CD4-positive, CD25-positive, alpha-beta regulatory T cell (primary cell): ENCODE results near the gene TUBB4B. TPM values are rescaled to one million over a fixed set of nuclear protein-coding genes. Genes with fewer than 3 reads are reported as not detected.

ENCODE experiments used
- ATAC-seq, 2 donors: fragments of 150-1000 bp; cut with Tn5 transposase; one replicate each; pipeline ENCODE4 v1.10.0; 2021; ENCODE audit warnings: low read depth in 2 of 2, moderate number of reproducible peaks in 2 of 2, moderate library complexity in 1 of 2
- DNase-seq, 3 donors: peaks; one replicate each; pipeline versions ENCODE4 v3.0.0 to v3.0.0-alpha.2; 2012 to 2022; ENCODE audit warnings: mixed read lengths in 1 of 3
- H3K27ac ChIP-seq: one replicate; pipeline ENCODE4 v1.7.0; 2013; ENCODE audit warnings: mild to moderate bottlenecking, low read length; ENCODE audit not compliant: insufficient read depth, poor library complexity, severe bottlenecking
- H3K27me3 ChIP-seq: one replicate; pipeline ENCODE4 v1.7.0; 2013; ENCODE audit warnings: low read length; ENCODE audit not compliant: control insufficient read depth, insufficient read depth
- H3K36me3 ChIP-seq: one replicate; pipeline ENCODE4 v1.7.0; 2013; ENCODE audit warnings: mild to moderate bottlenecking, low read length, moderate library complexity; ENCODE audit not compliant: control insufficient read depth, insufficient read depth
- H3K4me1 ChIP-seq: 2 replicates; pipeline ENCODE4 v1.7.0; 2013; ENCODE audit warnings: mild to moderate bottlenecking, low read length; ENCODE audit not compliant: insufficient read depth, control insufficient read depth, poor library complexity, severe bottlenecking
- H3K4me3 ChIP-seq: one replicate; pipeline ENCODE4 v1.7.0; 2013; ENCODE audit warnings: low read depth, mild to moderate bottlenecking, low read length, moderate library complexity
- H3K9me3 ChIP-seq, 2 experiments: 1 replicate in 1 of 2; 2 replicates in 1 of 2; pipeline ENCODE4 v1.7.0; 2013; ENCODE audit warnings: low read length in 2 of 2, mild to moderate bottlenecking in 1 of 2, moderate library complexity in 1 of 2; ENCODE audit not compliant: control insufficient read depth in 2 of 2
- H3K27ac Mint-ChIP-seq, 3 donors: one replicate each; pipeline ENCODE4 v1.8.0; 2020 to 2022; ENCODE audit warnings: mild to moderate bottlenecking in 3 of 3, mixed read lengths in 3 of 3, moderate library complexity in 2 of 3
- H3K27me3 Mint-ChIP-seq: one replicate; pipeline ENCODE4 v1.8.0; 2022; ENCODE audit warnings: mild to moderate bottlenecking, mixed read lengths
- H3K36me3 Mint-ChIP-seq: one replicate; pipeline ENCODE4 v1.8.0; 2020; ENCODE audit warnings: mixed read lengths
- H3K4me1 Mint-ChIP-seq, 4 donors: one replicate each; pipeline ENCODE4 v1.8.0; 2020 to 2022; ENCODE audit warnings: mixed read lengths in 4 of 4, mild to moderate bottlenecking in 1 of 4
- H3K4me3 Mint-ChIP-seq, 4 donors: one replicate each; pipeline ENCODE4 v1.8.0; 2020 to 2022; ENCODE audit warnings: mild to moderate bottlenecking in 4 of 4, mixed read lengths in 4 of 4, moderate library complexity in 3 of 4
- H3K9me3 Mint-ChIP-seq, 7 donors: one replicate each; pipeline ENCODE4 v1.8.0; 2020 to 2022; ENCODE audit warnings: mixed read lengths in 7 of 7, mild to moderate bottlenecking in 3 of 7, moderate library complexity in 2 of 7
- polyA plus RNA-seq, 4 donors: library from polyadenylated mRNA; unstranded; fragments of 300-500 nt; fragmentation: Illumina TruSeq; gene quantifications; one replicate each; pipeline ENCODE4 v1.2.3, GENCODE V29; 2021
- total RNA-seq: library from RNA; stranded (reverse); gene quantifications from one replicate; pipeline ENCODE4 v1.2.3, GENCODE V29; 2022

Gene TUBB4B
- total and polyA plus RNA-seq, 5 donors from 2014 or later, result 56.7 to 100 (median 72.9) TPM

GRCh38 chr9:137273611-137274320 is 32.7 kb downstream of the TUBB4B start:
- ATAC-seq (no peak), DNase-seq (no peak)
- Histone ChIP-seq H3K27ac (no peak overlapping the region), H3K4me3 (no peak overlapping the region), H3K9me3 (no peaks in the 10 kb centered on the region), H3K4me1 (peaks cover 25% of the 10 kb centered on the region), H3K27me3 (no peaks in the 10 kb centered on the region), H3K36me3 (peaks cover 9% of the 10 kb centered on the region)
- no peak overlapping the region for H3K27ac Mint-ChIP-seq
- H3K9me3 Mint-ChIP-seq, result no peaks in the 10 kb centered on the region
- H3K4me3 Mint-ChIP-seq, result no peak overlapping the region
- peaks cover 10% of the 10 kb centered on the region for H3K36me3 Mint-ChIP-seq
- no peaks in the 10 kb centered on the region for H3K27me3 Mint-ChIP-seq
- peaks cover 0 to 27% (median 7%) of the 10 kb centered on the region in 4 donors for H3K4me1 Mint-ChIP-seq

DNA sequence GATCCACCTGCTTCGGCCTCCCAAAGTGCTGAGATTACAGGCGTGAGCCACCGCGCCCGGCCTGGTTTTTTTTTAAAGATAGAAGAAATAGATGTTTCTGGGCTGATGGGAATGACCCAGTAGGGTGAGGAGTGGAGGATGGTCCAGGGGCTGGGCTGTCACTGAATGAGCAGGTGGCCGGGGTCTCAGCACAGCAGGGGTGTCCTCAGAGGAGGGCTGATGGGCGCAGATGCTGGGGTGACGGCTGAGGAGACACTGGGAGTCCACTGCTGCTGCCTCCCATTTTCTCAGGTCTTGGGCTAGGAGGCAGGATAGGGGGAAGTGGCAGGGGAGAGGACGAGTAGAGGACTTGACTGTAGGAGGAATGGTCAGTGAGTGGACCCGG is 34.1 kb downstream of the TUBB4B start:
- Histone ChIP-seq H3K27me3 (no peaks in the 10 kb centered on the region), H3K9me3 (no peaks in the 10 kb centered on the region), H3K4me3 (no peak overlapping the region), H3K4me1 (peaks cover 29% of the 10 kb centered on the region), H3K27ac (no peak overlapping the region), H3K36me3 (peaks cover 3% of the 10 kb centered on the region)
- Mint-ChIP-seq H3K27me3 (no peaks in the 10 kb centered on the region), H3K4me3 (peak overlapping the region in 3 of 4 donors; percentile 15 to 50 (median 32)), H3K36me3 (no peaks in the 10 kb centered on the region), H3K4me1 (peaks cover 0 to 27% (median 5%) of the 10 kb centered on the region in 4 donors), H3K27ac (peak overlapping the region in 2 of 3 donors; percentile 32 to 83), H3K9me3 (no peaks in the 10 kb centered on the region)
- DNase-seq, result no peak
- no peak for ATAC-seq

DNA sequence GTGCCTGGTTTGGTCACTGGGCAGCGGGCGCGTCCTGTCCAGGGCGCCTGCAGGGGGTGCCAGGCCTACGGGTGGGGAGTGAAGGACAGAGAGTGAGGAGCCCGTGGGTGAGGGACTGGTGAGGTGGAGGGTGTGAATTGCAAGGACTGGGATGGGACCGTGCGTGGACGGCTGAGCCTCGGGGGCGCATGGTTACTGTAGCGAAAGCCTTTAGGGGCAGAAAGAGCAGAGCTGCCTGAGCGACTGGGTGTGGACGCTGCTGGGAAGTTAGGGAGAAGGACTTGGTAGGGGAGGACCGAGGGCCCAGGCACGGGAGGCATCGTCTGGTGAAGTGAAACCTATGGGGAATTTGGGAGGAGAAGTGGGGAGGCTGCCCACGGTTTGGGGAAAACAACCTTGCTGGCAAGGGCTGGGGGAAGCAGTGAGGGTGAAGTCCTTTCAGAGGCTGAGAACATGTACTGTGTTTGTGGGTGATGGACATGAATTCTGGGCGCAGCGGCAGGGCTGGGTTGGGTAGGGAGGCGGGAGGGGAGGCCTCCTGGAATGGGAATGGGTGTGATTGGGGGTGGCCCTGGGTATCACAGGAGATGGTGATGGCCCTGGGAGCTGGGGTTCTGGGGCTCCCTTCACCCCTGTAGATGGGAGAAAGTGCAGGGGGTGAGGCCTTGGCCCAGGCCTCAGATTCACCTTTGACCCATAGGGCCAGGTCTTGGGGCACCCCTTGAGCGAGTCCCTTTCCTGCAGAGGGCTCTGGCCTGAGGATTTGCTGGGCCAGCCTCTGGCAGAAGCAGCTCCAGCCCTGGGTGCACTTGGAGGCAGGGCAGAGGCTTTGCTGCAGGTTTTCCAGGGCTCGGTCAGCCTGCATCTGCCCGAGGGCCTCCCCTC is 34.7 kb downstream of the TUBB4B start:
- DNase-seq (no peak), ATAC-seq (no peak)

GRCh38 chr9:137276473-137277328 is 35.6 kb downstream of the TUBB4B start:
- no peak for ATAC-seq
- H3K9me3 ChIP-seq, result no peaks in the 10 kb centered on the region
- no peaks in the 10 kb centered on the region for H3K27me3 ChIP-seq
- H3K36me3 ChIP-seq, result peaks cover 3% of the 10 kb centered on the region
- peaks cover 30% of the 10 kb centered on the region for H3K4me1 ChIP-seq
- Mint-ChIP-seq H3K27me3 (no peaks in the 10 kb centered on the region), H3K9me3 (no peaks in the 10 kb centered on the region), H3K36me3 (no peaks in the 10 kb centered on the region), H3K4me3 (peak overlapping the region; percentile 58 to 87 (median 84)), H3K27ac (peak overlapping the region; percentile 36 to 66 (median 62)), H3K4me1 (peaks cover 0 to 23% (median 3%) of the 10 kb centered on the region in 4 donors)
- H3K27ac ChIP-seq, result peak overlapping the region; percentile 60
- H3K4me3 ChIP-seq, result no peak overlapping the region
- no peak for DNase-seq

More for the DNA sequence above, 34.7 kb downstream of the TUBB4B start:
- no peaks in the 10 kb centered on the region for H3K36me3 Mint-ChIP-seq
- no peak overlapping the region for H3K4me3 ChIP-seq
- peaks cover 0 to 27% (median 5%) of the 10 kb centered on the region in 4 donors for H3K4me1 Mint-ChIP-seq
- H3K9me3 Mint-ChIP-seq, result no peaks in the 10 kb centered on the region
- peak overlapping the region in 2 of 3 donors; percentile 83 for H3K27ac Mint-ChIP-seq
- H3K27me3 ChIP-seq, result no peaks in the 10 kb centered on the region
- no peak overlapping the region for H3K27ac ChIP-seq
- peak overlapping the region in 3 of 4 donors; percentile 15 to 50 (median 48) for H3K4me3 Mint-ChIP-seq
- peaks cover 3% of the 10 kb centered on the region for H3K36me3 ChIP-seq
- no peaks in the 10 kb centered on the region for H3K9me3 ChIP-seq
- peaks cover 34% of the 10 kb centered on the region for H3K4me1 ChIP-seq
- H3K27me3 Mint-ChIP-seq, result no peaks in the 10 kb centered on the region

DNA sequence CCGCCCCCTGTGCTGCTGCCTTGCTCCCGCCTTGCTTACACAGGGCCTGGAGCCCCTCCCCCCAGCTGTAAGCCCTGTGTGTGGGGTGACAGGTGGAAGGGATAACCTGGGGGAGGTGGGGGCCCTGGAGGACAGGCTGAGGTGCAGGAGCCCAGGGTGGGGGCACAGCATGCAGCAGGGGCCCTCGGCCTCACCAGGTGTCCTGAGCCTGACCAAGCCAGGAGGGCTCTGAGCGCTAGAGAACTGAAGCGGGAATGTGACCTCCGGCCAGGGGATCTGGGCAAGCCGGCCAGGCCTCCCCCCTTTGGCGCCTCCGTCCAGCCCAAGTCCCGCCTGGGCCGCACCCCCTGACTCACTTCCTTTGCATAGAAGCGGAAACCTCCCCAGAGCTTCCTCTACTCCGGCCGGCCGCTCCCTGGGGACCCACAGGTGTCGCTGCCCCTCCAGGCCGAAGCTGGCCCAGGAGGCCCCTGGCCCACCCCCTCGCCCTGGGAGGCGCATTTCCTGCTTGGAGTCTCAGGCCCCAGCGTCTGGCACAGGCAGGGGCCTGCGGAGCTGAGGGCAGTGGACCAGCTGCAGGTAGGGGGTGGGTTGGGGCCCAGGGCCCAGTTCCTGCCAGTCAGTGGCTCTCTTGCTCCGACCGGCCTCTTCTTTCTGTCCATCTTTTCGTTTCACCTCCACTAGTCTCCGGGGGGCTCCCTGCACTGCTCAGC is 36.4 kb downstream of the TUBB4B start, which contains the start of gene TOR4A:
Gene TOR4A (plus strand): TSS at position 398 of the 713 bp plus-strand sequence. CDS start 964 bp downstream, outside the sequence.
- peak within 1 kb of the TSS; percentile 60 for H3K27ac ChIP-seq
- H3K9me3 Mint-ChIP-seq, result no peaks in the 10 kb centered on the region
- no peaks in the 10 kb centered on the region for H3K27me3 Mint-ChIP-seq
- no peaks in the 10 kb centered on the region for H3K9me3 ChIP-seq
- H3K27ac Mint-ChIP-seq, result peak within 1 kb of the TSS; percentile 36 to 96 (median 62)
- peak; percentile 40 to 67 for ATAC-seq
- peak within 1 kb of the TSS; percentile 82 to 93 (median 86) for H3K4me3 Mint-ChIP-seq
- no peaks in the 10 kb centered on the region for H3K36me3 Mint-ChIP-seq
- no peak within 1 kb of the TSS for H3K4me3 ChIP-seq
- H3K4me1 ChIP-seq, result peaks cover 29% of the 10 kb centered on the region
- H3K4me1 Mint-ChIP-seq, result peaks cover 0 to 25% (median 3%) of the 10 kb centered on the region in 4 donors
- H3K36me3 ChIP-seq, result peaks cover 3% of the 10 kb centered on the region
- peak in 1 of 3 donors; percentile 72 for DNase-seq
- H3K27me3 ChIP-seq, result no peaks in the 10 kb centered on the region

- no peak for ATAC-seq
- Mint-ChIP-seq H3K4me3 (peak overlapping the region; percentile 82 to 93 (median 86)), H3K27ac (peak overlapping the region in 2 of 3 donors; percentile 41 to 96), H3K27me3 (no peaks in the 10 kb centered on the region), H3K9me3 (no peaks in the 10 kb centered on the region), H3K4me1 (peaks cover 0 to 25% (median 3%) of the 10 kb centered on the region in 4 donors), H3K36me3 (no peaks in the 10 kb centered on the region)
- no peaks in the 10 kb centered on the region for H3K27me3 ChIP-seq
- peaks cover 29% of the 10 kb centered on the region for H3K4me1 ChIP-seq
- peaks cover 3% of the 10 kb centered on the region for H3K36me3 ChIP-seq
- H3K4me3 ChIP-seq, result no peak overlapping the region
- no peaks in the 10 kb centered on the region for H3K9me3 ChIP-seq
- peak in 1 of 3 donors; percentile 43 for DNase-seq
- peak overlapping the region; percentile 60 for H3K27ac ChIP-seq
Measured at GRCh38 chr9:137278061-137278701, 37.1 kb downstream of the TUBB4B start.
